IPS DF 6.9 (cell line): ENCODE results near the gene GRSF1.
"Not testable (repeated sequence)": the region's sequence is repeated elsewhere in the genome, so short reads cannot be mapped to it uniquely, and the experiment has no call there.

ENCODE experiments used
- DNase-seq: peaks from one replicate; pipeline ENCODE4 v3.0.0-alpha.2; 2013; ENCODE audit warnings: low read depth, low spot score
- H3K27ac ChIP-seq: one replicate; pipeline ENCODE4 v1.5.1; 2013; ENCODE audit warnings: low read length, control low read depth
- H3K27me3 ChIP-seq: 2 replicates; pipeline ENCODE4 v1.6.1; 2013; ENCODE audit warnings: mild to moderate bottlenecking, low read length; ENCODE audit not compliant: control insufficient read depth, insufficient read depth
- H3K36me3 ChIP-seq: 2 replicates; pipeline ENCODE4 v1.6.1; 2013; ENCODE audit warnings: low read length; ENCODE audit not compliant: control insufficient read depth, insufficient read depth
- H3K4me1 ChIP-seq: 2 replicates; pipeline ENCODE4 v1.6.1; 2013; ENCODE audit warnings: low read length; ENCODE audit not compliant: control insufficient read depth, insufficient read depth
- H3K4me3 ChIP-seq: 2 replicates; pipeline ENCODE4 v1.5.1; 2013; ENCODE audit warnings: mild to moderate bottlenecking, low read length
- H3K9me3 ChIP-seq: 2 replicates; pipeline ENCODE4 v1.6.1; 2013; ENCODE audit warnings: low read length, inconsistent platforms; ENCODE audit not compliant: control insufficient read depth, insufficient read depth
- WGBS: extraction: QIAGEN DNeasy Blood & Tissue Kit; methylation state at CpG from one replicate; pipeline ENCODE4 v1.1.7; 2013; ENCODE audit warnings: mixed read lengths, missing lambda C conversion rate; ENCODE audit not compliant: insufficient read length, insufficient coverage; 5-methylcytosine and 5-hydroxymethylcytosine counted together

The GRSF1 gene

GRCh38 chr4:70802928-70803580 is 36.6 kb downstream of the GRSF1 start:
- Histone ChIP-seq H3K27me3 (no peaks in the 10 kb centered on the region), H3K4me1 (no peaks in the 10 kb centered on the region), H3K27ac (no peak overlapping the region), H3K36me3 (no peaks in the 10 kb centered on the region), H3K4me3 (no peak overlapping the region), H3K9me3 (no peaks in the 10 kb centered on the region)
- no CpG with 5 or more reads among the region's 5 CpGs for WGBS
- DNase-seq = no peak

GRCh38 chr4:70801265-70801809 is 38.4 kb downstream of the GRSF1 start:
- Histone ChIP-seq H3K27me3 (no peaks in the 10 kb centered on the region), H3K27ac (no peak overlapping the region), H3K9me3 (no peaks in the 10 kb centered on the region), H3K4me1 (no peaks in the 10 kb centered on the region), H3K36me3 (no peaks in the 10 kb centered on the region), H3K4me3 (no peak overlapping the region)
- no CpG with 5 or more reads among the region's 1 CpG for WGBS
- DNase-seq = no peak

GRCh38 chr4:70793626-70794025 is 46.1 kb downstream of the GRSF1 start:
- WGBS = no CpG with 5 or more reads among the region's 6 CpGs
- DNase-seq = no peak
- Histone ChIP-seq H3K9me3 (no peaks in the 10 kb centered on the region), H3K27me3 (no peaks in the 10 kb centered on the region), H3K4me1 (no peaks in the 10 kb centered on the region), H3K4me3 (no peak overlapping the region), H3K27ac (no peak overlapping the region), H3K36me3 (no peaks in the 10 kb centered on the region; the same call in 1 of the 2 replicates)

- Histone ChIP-seq H3K36me3 (no peaks in the 10 kb centered on the region; the same call in 1 of the 2 replicates), H3K4me3 (no peak overlapping the region), H3K4me1 (no peaks in the 10 kb centered on the region), H3K27ac (no peak overlapping the region), H3K9me3 (no peaks in the 10 kb centered on the region), H3K27me3 (no peaks in the 10 kb centered on the region)
- no CpG with 5 or more reads among the region's 1 CpG for WGBS
- no peak for DNase-seq
Observed at GRCh38 chr4:70788733-70789132, 51.0 kb downstream of the GRSF1 start.

- no peaks in the 10 kb centered on the region for H3K4me1 ChIP-seq
- H3K36me3 ChIP-seq = no peaks in the 10 kb centered on the region; the same call in 1 of the 2 replicates
- no CpG with 5 or more reads among the region's 5 CpGs for WGBS
- DNase-seq = no peak
- H3K4me3 ChIP-seq = no peak overlapping the region
- H3K27me3 ChIP-seq = no peaks in the 10 kb centered on the region
- H3K27ac ChIP-seq = no peak overlapping the region
- no peaks in the 10 kb centered on the region for H3K9me3 ChIP-seq
Observed at GRCh38 chr4:70787496-70787895, 52.2 kb downstream of the GRSF1 start.

- Histone ChIP-seq H3K9me3 (no peaks in the 10 kb centered on the region), H3K27ac (no peak overlapping the region), H3K4me3 (no peak overlapping the region), H3K36me3 (no peaks in the 10 kb centered on the region), H3K27me3 (no peaks in the 10 kb centered on the region), H3K4me1 (no peaks in the 10 kb centered on the region)
- DNase-seq = no peak
- no CpG with 5 or more reads among the region's 4 CpGs for WGBS
Observed at GRCh38 chr4:70783096-70783495, 56.6 kb downstream of the GRSF1 start.

GRCh38 chr4:70778888-70779422 is 60.7 kb downstream of the GRSF1 start:
- no peaks in the 10 kb centered on the region for H3K9me3 ChIP-seq
- no peaks in the 10 kb centered on the region for H3K36me3 ChIP-seq
- no peak overlapping the region for H3K27ac ChIP-seq
- DNase-seq = no peak
- H3K27me3 ChIP-seq = no peaks in the 10 kb centered on the region
- no peak overlapping the region for H3K4me3 ChIP-seq
- WGBS = no CpG with 5 or more reads among the region's 5 CpGs
- H3K4me1 ChIP-seq = no peaks in the 10 kb centered on the region

GRCh38 chr4:70772929-70773555 is 66.6 kb downstream of the GRSF1 start:
- DNase-seq = no peak
- H3K27me3 ChIP-seq = no peaks in the 10 kb centered on the region
- no CpG with 5 or more reads among the region's 6 CpGs for WGBS
- no peaks in the 10 kb centered on the region for H3K4me1 ChIP-seq
- no peaks in the 10 kb centered on the region; the same call in 1 of the 2 replicates for H3K36me3 ChIP-seq
- H3K9me3 ChIP-seq = no peaks in the 10 kb centered on the region
- H3K27ac ChIP-seq = no peak overlapping the region
- H3K4me3 ChIP-seq = no peak overlapping the region

- H3K27me3 ChIP-seq, H3K36me3 ChIP-seq, H3K4me3 ChIP-seq, H3K9me3 ChIP-seq, DNase-seq, H3K27ac ChIP-seq, H3K4me1 ChIP-seq: not testable (repeated sequence)
- WGBS = no CpG with 5 or more reads among the region's 1 CpG
Observed at GRCh38 chr4:70769396-70769795, 70.3 kb downstream of the GRSF1 start.

- H3K36me3 ChIP-seq = no peaks in the 10 kb centered on the region; the same call in 1 of the 2 replicates
- no peak overlapping the region for H3K27ac ChIP-seq
- DNase-seq = no peak
- WGBS = no CpG with 5 or more reads among the region's 3 CpGs
- H3K4me1 ChIP-seq = no peaks in the 10 kb centered on the region
- H3K9me3 ChIP-seq = no peaks in the 10 kb centered on the region
- H3K4me3 ChIP-seq = no peak overlapping the region
- H3K27me3 ChIP-seq = no peaks in the 10 kb centered on the region
Observed at GRCh38 chr4:70768301-70768948, 71.3 kb downstream of the GRSF1 start.
